GM19372 (cell line): ENCODE data around the gene ABO.
"Not testable (repeated sequence)": the region's sequence is repeated elsewhere in the genome, so short reads cannot be mapped to it uniquely, and the experiment has no call there.

Source experiments
- ATAC-seq: cut with Tn5 transposase; IDR thresholded peaks from one replicate; pipeline ENCODE4 v1.9.1; 2021; ENCODE audit warnings: mild to moderate bottlenecking, low read depth, moderate library complexity; ENCODE audit not compliant: unreplicated experiment

The ABO gene

DNA sequence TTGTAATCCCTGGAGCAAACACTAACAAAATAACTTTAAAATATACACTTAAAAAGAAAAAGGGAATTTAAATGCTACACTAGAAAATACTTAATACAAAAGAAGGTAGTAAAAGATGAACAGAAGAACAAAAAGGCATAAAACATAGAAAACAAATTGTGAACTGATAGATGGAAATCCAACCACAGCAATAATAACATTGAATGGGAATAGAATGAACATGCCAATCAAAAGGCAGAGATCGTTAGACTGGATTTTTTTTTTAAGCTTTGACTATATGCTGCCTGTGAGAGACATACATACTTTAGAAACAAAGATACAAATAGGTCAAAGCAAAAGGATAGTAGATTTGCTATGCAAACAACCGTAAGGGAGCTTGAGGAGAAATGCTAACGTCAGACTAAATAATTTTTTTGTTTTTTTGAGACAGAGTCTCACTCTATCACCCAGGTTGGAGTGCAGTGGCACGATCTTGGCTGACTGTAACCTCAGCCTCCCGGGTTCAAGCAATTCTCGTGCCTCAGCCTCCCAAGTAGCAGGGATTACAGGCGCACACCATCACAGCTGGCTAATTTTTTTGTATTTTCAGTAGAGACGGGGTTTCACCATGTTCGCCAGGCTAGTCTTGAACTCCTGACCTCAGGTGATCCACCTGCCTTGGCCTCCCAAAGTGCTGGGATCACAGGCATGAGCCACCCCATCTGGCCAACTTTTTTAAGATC is 6.5 kb downstream of the ABO start:
- no peak for ATAC-seq

- no peak for ATAC-seq
These were observed 10.7 kb downstream of the ABO start for GRCh38 chr9:133264235-133264764.

DNA sequence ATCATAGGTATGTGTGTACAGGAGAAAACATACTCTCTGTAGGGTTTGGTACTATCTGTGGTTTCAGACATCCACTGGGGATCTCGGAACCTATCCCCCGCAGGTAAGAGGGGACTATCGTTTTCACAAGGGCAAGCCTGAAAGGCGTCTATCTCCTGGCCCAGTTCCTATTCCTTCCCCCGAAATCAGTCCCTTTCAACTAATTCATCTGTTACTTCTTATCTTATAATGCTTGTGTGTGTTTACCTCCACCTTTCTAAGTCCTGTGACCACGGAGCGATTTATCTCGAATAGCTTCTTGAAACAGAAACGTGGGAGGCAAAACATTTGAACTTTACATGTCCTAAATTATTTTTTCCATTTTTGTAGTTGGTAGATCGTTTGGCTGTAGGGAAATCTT is 11.4 kb downstream of the ABO start:
- no peak for ATAC-seq

DNA sequence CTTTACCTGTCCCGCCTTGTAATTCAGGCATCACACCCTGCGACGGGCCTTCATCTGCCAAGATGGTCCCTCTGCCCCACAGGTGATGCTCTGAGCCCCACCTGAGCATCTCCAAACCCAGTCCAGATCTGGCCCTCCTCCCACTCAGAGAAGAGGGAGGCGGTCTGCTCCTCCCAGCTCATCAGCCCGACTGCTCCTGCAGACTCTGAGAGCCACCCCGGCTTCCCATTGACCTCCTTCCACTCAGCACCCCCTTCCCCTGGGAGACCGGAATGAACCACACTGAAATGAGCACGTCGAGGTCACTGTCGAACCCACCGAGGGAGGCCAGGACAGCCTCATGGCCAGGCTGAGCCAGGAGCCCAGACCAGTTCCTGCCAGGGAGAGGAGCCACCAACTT is 12.8 kb downstream of the ABO start:
- ATAC-seq, result no peak

GRCh38 chr9:133261753-133262120 is 13.3 kb downstream of the ABO start:
- ATAC-seq, result no peak

- ATAC-seq, result no peak
These were observed 13.8 kb downstream of the ABO start for GRCh38 chr9:133261103-133261752.

GRCh38 chr9:133260334-133261102 is 14.5 kb downstream of the ABO start:
- no peak for ATAC-seq

GRCh38 chr9:133258061-133259015 is 16.7 kb downstream of the ABO start:
- no peak for ATAC-seq

GRCh38 chr9:133257465-133257956 is 17.5 kb downstream of the ABO start:
- no peak for ATAC-seq

DNA sequence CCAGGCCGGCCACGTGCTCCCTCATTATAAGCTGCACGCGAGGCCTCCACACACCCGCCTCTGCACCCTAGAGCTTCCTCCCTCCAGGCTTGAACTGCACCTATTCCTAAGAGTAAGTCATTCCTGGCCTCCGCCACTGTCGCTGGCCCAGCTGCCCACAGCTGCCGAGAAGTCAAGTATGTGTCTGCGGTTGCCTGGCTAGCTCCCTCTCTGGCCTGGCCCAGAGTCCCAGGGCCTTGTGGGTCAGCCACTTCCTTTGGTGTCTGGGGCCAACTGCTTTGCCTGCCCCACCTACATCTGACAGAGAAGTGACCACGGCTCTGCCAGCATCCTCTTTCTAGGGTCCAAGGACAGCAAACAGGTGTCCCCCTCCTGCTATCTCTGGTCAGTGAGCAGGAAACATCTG is 18.3 kb downstream of the ABO start:
- ATAC-seq, result no peak

GRCh38 chr9:133256136-133256461 is 18.9 kb downstream of the ABO start:
- ATAC-seq, result no peak

DNA sequence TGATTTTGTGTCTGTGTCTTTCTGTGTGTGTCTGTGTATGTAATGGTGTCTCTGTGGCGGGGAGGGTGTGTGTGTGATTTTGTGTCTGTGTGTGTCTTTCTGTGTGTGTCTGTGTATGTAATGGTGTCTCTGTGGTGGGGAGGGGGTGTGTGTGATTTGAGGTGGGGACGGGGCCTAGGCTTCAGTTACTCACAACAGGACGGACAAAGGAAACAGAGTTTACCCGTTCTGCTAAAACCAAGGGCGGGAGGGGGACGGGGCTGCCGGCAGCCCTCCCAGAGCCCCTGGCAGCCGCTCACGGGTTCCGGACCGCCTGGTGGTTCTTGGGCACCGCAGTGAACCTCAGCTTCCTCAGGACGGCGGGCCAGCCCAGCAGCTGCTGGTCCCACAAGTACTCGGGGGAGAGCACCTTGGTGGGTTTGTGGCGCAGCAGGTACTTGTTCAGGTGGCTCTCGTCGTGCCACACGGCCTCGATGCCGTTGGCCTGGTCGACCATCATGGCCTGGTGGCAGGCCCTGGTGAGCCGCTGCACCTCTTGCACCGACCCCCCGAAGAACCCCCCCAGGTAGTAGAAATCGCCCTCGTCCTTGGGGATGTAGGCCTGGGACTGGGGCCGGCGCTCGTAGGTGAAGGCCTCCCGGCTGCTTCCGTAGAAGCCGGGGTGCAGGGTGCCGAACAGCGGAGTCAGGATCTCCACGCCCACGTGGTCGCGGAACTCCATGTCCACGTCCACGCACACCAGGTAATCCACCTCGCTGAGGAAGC is 19.4 kb downstream of the ABO start:
- ATAC-seq, result no peak

DNA sequence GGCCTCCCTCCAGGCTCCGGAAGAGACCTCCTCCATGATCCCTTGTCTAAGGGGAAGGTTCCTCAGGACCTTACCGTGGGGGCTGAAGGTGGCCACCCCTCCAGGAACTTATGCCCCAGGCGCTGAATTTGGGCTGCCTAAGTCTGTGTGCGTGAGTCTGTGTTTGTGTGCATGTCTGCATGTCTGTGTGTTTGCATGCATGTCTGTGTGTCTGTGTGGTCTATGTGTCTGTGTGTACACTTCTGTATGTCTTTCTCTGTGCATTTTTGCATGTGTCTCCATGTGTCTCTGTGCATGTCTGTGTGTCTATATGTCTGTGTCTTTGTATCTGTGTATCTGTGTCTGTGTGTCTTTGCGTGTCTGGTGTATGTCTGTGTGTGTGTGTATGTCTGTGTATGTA is 20.5 kb downstream of the ABO start:
- no peak for ATAC-seq

- ATAC-seq, result no peak
These were observed 21.7 kb downstream of the ABO start for GRCh38 chr9:133253268-133253667.

DNA sequence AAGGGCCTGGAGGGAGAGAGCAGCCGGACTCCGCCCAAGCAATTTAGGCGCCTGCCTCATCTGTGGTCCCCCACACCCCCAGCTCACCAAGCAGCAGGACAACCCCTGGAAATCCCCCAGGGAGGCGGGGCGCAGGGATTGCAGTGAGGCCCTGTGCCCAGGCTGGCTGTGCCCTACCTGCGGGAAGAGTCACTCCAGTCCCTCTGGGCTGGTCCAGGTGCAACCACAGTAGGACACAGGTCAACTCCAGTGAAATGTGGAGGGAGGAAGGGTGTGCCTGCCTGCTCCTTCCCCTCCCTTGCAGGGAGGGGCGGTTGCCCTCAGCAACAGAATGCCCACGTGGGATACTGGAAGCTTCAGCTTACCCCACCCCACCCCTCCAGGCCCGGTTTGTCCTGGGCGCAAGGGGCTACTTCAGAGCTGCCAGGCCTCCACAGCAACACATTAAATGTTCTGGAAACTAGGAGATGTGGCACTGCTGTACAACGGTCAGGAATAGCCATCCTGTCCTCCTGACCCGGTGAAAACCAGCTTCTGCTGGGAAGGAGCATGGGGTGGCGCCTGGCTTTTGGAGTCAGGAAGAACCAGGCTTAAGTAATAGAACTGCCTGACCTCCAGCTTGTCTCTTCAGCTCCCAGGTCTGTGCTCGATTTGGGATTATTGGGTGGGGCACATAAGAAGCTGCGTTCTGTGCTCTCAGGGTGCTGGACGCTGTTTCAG is 22.5 kb downstream of the ABO start:
- no peak for ATAC-seq

- no peak for ATAC-seq
These were observed 23.2 kb downstream of the ABO start for GRCh38 chr9:133251773-133252172.

DNA sequence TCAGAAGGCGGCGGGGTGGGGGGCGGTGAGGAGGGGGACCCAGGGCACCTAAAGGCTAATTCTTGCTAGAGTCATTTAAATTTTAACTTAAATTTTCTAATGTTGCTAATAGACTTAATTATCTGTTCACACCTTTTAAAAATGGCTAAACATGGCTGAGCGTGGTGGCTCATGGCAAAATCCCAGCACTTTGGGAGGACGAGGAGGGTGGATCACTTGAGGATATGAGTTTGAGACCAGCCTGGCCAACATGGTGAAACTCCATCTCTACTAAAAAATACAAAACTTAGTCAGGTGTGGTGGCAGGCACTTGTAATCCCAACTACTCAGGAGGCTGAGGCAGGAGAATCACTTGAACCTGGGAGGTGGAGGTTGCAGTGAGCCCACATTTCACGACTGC is 23.8 kb downstream of the ABO start:
- ATAC-seq, result not testable (repeated sequence)

DNA sequence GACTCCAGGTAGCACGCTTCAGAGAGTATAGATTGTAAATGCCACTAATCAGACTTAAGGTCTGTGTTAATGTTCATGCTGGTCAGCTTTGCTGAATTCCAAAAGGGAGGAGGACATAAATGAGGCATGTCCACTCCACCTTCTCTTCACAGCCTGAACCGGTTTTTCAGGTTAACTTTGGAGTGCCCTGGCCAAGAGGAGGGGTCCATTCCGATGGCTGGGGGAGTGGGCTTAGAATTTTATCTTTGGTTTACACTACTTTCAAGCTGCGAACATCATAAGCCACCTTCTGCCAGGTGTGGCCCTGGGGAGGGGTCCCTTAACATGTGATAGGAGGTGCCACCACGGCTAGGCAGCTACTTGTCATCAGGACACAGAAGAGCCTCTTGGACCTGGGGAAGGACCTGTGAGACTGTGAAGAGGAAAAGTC is 24.2 kb downstream of the ABO start:
- ATAC-seq, result no peak

- ATAC-seq, result no peak
These were observed 25.7 kb downstream of the ABO start for GRCh38 chr9:133249337-133249736.
